GM23338 (cell line): ENCODE results near the gene HS6ST3.

ENCODE experiments used
- CREB1 ChIP-seq: fragments of 250-450 bp; sonication (Bioruptor Pico); IDR thresholded peaks from 2 replicates; pipeline ENCODE4 v1.5.0; 2020; ENCODE audit warnings: low read depth, mild to moderate bottlenecking, moderate library complexity
- CTCF ChIP-seq, 2 experiments: fragments of 200-600 bp in 1 of 2; sonication (generic) in 1 of 2; conservative IDR thresholded peaks; 2 replicates each; pipeline versions ENCODE4 v1.5.1 to v1.6.1; 2016 to 2017; ENCODE audit warnings: antibody characterized with exemption in 2 of 2, low read depth in 2 of 2, mild to moderate bottlenecking in 2 of 2, moderate library complexity in 1 of 2
- ETS1 ChIP-seq: IDR thresholded peaks from 2 replicates; pipeline ENCODE4 v1.6.1; 2016; ENCODE audit warnings: antibody characterized with exemption
- EZH2 ChIP-seq: fragments of 200-600 bp; sonication (generic); IDR thresholded peaks from one replicate; pipeline ENCODE4 v1.8.0; 2017; ENCODE audit warnings: antibody characterized with exemption, mild to moderate bottlenecking, low read depth; ENCODE audit not compliant: unreplicated experiment
- EZH2phosphoT487 ChIP-seq: fragments of 200-600 bp; sonication (generic); IDR thresholded peaks from one replicate; pipeline ENCODE4 v1.8.1; 2018; ENCODE audit warnings: antibody characterized with exemption; ENCODE audit not compliant: unreplicated experiment
- JUNB ChIP-seq: IDR thresholded peaks from one replicate; pipeline ENCODE4 v1.6.1; 2016; ENCODE audit warnings: antibody characterized with exemption; ENCODE audit not compliant: unreplicated experiment
- NANOG ChIP-seq: IDR thresholded peaks from 2 replicates; pipeline ENCODE4 v1.6.1; 2016; ENCODE audit warnings: antibody characterized with exemption, borderline replicate concordance
- POLR2AphosphoS5 ChIP-seq: IDR thresholded peaks from 2 replicates; pipeline ENCODE4 v1.6.1; 2016; ENCODE audit warnings: antibody characterized with exemption, low read depth
- REST ChIP-seq: IDR thresholded peaks from one replicate; pipeline ENCODE4 v1.6.1; 2018; ENCODE audit warnings: antibody characterized with exemption; ENCODE audit not compliant: unreplicated experiment
- ZNF114 ChIP-seq: fragments of 250-450 bp; sonication (Bioruptor Pico); IDR thresholded peaks from 2 replicates; pipeline ENCODE4 v1.5.0; 2020; ENCODE audit warnings: mild to moderate bottlenecking, moderate library complexity
- ZNF331 ChIP-seq: fragments of 250-450 bp; sonication (Bioruptor Pico); IDR thresholded peaks from 2 replicates; pipeline ENCODE4 v1.5.0; 2020; ENCODE audit warnings: low read depth, mild to moderate bottlenecking, moderate library complexity
- ZNF462 ChIP-seq: fragments of 250-450 bp; sonication (Bioruptor Pico); IDR thresholded peaks from 2 replicates; pipeline ENCODE4 v1.5.0; 2020; ENCODE audit warnings: mild to moderate bottlenecking, moderate library complexity

GRCh38 chr13:96491103-96491502, 401.2 kb downstream of the HS6ST3 start:
- TF ChIP-seq CTCF (conservative IDR thresholded peaks at IDR 0.05; ENCODE audit: low read depth in 2 of 2), result no peak
- TF ChIP-seq ETS1, result no peak
- TF ChIP-seq POLR2AphosphoS5, result no peak
- no peak for TF ChIP-seq ZNF462 (CRISPR knock-in tag)
- TF ChIP-seq EZH2phosphoT487, result no peak
- TF ChIP-seq REST, result no peak
- TF ChIP-seq EZH2, result no peak
- TF ChIP-seq JUNB, result no peak
- TF ChIP-seq CREB1 (CRISPR knock-in tag), result no peak
- TF ChIP-seq NANOG, result no peak
- no peak for TF ChIP-seq ZNF114 (CRISPR knock-in tag)
- TF ChIP-seq ZNF331, result no peak
